Measurements from ENCODE around the gene F10.

DNA sequence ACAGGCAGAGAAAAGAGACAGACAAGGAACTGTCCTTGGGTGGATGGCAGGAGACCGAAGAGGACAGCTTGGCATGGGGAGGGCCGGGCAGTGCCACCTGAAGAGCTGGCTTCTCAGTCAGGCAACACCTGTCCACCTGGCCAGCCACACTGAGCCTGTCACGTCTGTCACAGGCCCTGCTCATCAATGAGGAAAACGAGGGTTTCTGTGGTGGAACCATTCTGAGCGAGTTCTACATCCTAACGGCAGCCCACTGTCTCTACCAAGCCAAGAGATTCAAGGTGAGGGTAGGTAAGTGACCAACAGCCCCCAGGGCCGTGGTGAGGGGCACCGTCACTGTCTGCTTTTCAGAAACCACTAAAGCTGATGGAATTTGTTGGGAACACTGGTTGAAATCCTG lies 24.6 kb downstream of the F10 start:
- TF ChIP-seq FOXA1 (IDR thresholded peaks at IDR 0.05) (no peak), YY1 (IDR thresholded peaks at IDR 0.05) (no peak), RAD21 (IDR thresholded peaks at IDR 0.05) (no peak), RXRA (IDR thresholded peaks at IDR 0.05) (no peak), SP1 (IDR thresholded peaks at IDR 0.05) (no peak), HNF4G (IDR thresholded peaks at IDR 0.05) (no peak), TAF1 (conservative IDR thresholded peaks at IDR 0.05) (no peak), MAX (IDR thresholded peaks at IDR 0.05) (no peak), EGR1 (IDR thresholded peaks at IDR 0.05; ENCODE audit: low read depth in 2 of 2) (no peak), JUND (IDR thresholded peaks at IDR 0.05) (no peak)
- TF ChIP-seq, protein P1, sequence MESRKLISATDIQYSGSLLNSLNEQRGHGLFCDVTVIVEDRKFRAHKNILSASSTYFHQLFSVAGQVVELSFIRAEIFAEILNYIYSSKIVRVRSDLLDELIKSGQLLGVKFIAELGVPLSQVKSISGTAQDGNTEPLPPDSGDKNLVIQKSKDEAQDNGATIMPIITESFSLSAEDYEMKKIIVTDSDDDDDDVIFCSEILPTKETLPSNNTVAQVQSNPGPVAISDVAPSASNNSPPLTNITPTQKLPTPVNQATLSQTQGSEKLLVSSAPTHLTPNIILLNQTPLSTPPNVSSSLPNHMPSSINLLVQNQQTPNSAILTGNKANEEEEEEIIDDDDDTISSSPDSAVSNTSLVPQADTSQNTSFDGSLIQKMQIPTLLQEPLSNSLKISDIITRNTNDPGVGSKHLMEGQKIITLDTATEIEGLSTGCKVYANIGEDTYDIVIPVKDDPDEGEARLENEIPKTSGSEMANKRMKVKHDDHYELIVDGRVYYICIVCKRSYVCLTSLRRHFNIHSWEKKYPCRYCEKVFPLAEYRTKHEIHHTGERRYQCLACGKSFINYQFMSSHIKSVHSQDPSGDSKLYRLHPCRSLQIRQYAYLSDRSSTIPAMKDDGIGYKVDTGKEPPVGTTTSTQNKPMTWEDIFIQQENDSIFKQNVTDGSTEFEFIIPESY (IDR thresholded peaks at IDR 0.05), result no peak
- TF ChIP-seq, protein P2, sequence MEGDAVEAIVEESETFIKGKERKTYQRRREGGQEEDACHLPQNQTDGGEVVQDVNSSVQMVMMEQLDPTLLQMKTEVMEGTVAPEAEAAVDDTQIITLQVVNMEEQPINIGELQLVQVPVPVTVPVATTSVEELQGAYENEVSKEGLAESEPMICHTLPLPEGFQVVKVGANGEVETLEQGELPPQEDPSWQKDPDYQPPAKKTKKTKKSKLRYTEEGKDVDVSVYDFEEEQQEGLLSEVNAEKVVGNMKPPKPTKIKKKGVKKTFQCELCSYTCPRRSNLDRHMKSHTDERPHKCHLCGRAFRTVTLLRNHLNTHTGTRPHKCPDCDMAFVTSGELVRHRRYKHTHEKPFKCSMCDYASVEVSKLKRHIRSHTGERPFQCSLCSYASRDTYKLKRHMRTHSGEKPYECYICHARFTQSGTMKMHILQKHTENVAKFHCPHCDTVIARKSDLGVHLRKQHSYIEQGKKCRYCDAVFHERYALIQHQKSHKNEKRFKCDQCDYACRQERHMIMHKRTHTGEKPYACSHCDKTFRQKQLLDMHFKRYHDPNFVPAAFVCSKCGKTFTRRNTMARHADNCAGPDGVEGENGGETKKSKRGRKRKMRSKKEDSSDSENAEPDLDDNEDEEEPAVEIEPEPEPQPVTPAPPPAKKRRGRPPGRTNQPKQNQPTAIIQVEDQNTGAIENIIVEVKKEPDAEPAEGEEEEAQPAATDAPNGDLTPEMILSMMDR (IDR thresholded peaks at IDR 0.05; ENCODE audit: low read depth, low read length, missing input control), result no peak
- TF ChIP-seq, protein P3, sequence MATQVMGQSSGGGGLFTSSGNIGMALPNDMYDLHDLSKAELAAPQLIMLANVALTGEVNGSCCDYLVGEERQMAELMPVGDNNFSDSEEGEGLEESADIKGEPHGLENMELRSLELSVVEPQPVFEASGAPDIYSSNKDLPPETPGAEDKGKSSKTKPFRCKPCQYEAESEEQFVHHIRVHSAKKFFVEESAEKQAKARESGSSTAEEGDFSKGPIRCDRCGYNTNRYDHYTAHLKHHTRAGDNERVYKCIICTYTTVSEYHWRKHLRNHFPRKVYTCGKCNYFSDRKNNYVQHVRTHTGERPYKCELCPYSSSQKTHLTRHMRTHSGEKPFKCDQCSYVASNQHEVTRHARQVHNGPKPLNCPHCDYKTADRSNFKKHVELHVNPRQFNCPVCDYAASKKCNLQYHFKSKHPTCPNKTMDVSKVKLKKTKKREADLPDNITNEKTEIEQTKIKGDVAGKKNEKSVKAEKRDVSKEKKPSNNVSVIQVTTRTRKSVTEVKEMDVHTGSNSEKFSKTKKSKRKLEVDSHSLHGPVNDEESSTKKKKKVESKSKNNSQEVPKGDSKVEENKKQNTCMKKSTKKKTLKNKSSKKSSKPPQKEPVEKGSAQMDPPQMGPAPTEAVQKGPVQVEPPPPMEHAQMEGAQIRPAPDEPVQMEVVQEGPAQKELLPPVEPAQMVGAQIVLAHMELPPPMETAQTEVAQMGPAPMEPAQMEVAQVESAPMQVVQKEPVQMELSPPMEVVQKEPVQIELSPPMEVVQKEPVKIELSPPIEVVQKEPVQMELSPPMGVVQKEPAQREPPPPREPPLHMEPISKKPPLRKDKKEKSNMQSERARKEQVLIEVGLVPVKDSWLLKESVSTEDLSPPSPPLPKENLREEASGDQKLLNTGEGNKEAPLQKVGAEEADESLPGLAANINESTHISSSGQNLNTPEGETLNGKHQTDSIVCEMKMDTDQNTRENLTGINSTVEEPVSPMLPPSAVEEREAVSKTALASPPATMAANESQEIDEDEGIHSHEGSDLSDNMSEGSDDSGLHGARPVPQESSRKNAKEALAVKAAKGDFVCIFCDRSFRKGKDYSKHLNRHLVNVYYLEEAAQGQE (IDR thresholded peaks at IDR 0.05), result no peak
